Stimulated activated effector memory CD8-positive, alpha-beta T cell treated with anti-CD3 and anti-CD28 coated beads, Interleukin-12 subunit alpha, Interleukin-12 subunit beta, amount 100 ng/mL, for 72 hours (primary cell): ENCODE data around the gene PRDM9.
"Not testable (repeated sequence)": the region's sequence is repeated elsewhere in the genome, so short reads cannot be mapped to it uniquely, and the experiment has no call there.

Source experiments
- ATAC-seq: fragments of 150-1000 bp; cut with Tn5 transposase; 2 replicates; pipeline ENCODE4 v1.10.0; 2021
- DNase-seq, 2 donors: peaks; one replicate each; pipeline ENCODE4 v3.0.0; 2021 to 2022; ENCODE audit warnings: low spot score in 2 of 2
- H3K27ac Mint-ChIP-seq: one replicate; pipeline ENCODE4 v1.8.0; 2022; ENCODE audit warnings: mild to moderate bottlenecking, mixed read lengths
- H3K36me3 Mint-ChIP-seq: one replicate; pipeline ENCODE4 v1.8.0; 2022; ENCODE audit warnings: mild to moderate bottlenecking, mixed read lengths
- H3K4me1 Mint-ChIP-seq: one replicate; pipeline ENCODE4 v1.8.0; 2022; ENCODE audit warnings: mixed read lengths
- H3K4me3 Mint-ChIP-seq: one replicate; pipeline ENCODE4 v1.8.0; 2022; ENCODE audit warnings: mild to moderate bottlenecking, mixed read lengths
- H3K9me3 Mint-ChIP-seq: one replicate; pipeline ENCODE4 v1.8.0; 2022; ENCODE audit warnings: mixed read lengths

PRDM9 gene

GRCh38 chr5:23506329-23507236 is 826 bp upstream of the PRDM9 start:
- no peak for DNase-seq
- Mint-ChIP-seq H3K36me3 (no peaks in the 10 kb centered on the region), H3K4me3 (no peak overlapping the region), H3K4me1 (no peaks in the 10 kb centered on the region), H3K9me3 (peaks cover 16% of the 10 kb centered on the region), H3K27ac (no peak overlapping the region)
- ATAC-seq, result peak; percentile 51

- not testable (repeated sequence) for H3K27ac Mint-ChIP-seq, H3K4me1 Mint-ChIP-seq, H3K4me3 Mint-ChIP-seq, H3K36me3 Mint-ChIP-seq, ATAC-seq, DNase-seq
- peaks cover 22% of the 10 kb centered on the region for H3K9me3 Mint-ChIP-seq
These were observed 3.0 kb downstream of the PRDM9 start for GRCh38 chr5:23510434-23510833.

GRCh38 chr5:23522553-23522952 is 15.1 kb downstream of the PRDM9 start:
- no peak overlapping the region for H3K27ac Mint-ChIP-seq
- no peak for DNase-seq
- no peak overlapping the region for H3K4me3 Mint-ChIP-seq
- no peaks in the 10 kb centered on the region for H3K4me1 Mint-ChIP-seq
- peak; percentile 21 for ATAC-seq
- H3K9me3 Mint-ChIP-seq, result peaks cover 13% of the 10 kb centered on the region
- no peaks in the 10 kb centered on the region for H3K36me3 Mint-ChIP-seq

DNA sequence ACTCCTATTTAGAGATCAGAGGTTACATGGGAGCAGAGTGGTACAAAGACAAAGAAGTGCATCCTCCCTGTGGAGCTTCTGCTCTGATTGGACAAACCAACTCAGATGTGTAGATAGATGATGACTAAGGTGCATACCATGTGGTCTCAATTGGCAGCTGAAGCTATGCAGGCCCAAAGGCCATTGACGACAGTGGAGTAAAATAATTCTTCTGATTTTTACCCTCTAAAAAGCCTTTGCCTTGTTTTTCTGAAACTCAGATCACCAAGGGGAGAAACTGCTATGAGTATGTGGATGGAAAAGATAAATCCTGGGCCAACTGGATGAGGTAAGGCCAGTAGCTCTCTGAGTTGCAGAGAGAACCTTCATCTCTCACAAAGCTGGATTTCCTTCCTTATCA is 15.6 kb downstream of the PRDM9 start:
- ATAC-seq (no peak), DNase-seq (no peak)
- H3K4me1 Mint-ChIP-seq, result no peaks in the 10 kb centered on the region
- H3K36me3 Mint-ChIP-seq, result no peaks in the 10 kb centered on the region
- H3K4me3 Mint-ChIP-seq, result no peak overlapping the region
- no peak overlapping the region for H3K27ac Mint-ChIP-seq
- peaks cover 13% of the 10 kb centered on the region for H3K9me3 Mint-ChIP-seq

DNA sequence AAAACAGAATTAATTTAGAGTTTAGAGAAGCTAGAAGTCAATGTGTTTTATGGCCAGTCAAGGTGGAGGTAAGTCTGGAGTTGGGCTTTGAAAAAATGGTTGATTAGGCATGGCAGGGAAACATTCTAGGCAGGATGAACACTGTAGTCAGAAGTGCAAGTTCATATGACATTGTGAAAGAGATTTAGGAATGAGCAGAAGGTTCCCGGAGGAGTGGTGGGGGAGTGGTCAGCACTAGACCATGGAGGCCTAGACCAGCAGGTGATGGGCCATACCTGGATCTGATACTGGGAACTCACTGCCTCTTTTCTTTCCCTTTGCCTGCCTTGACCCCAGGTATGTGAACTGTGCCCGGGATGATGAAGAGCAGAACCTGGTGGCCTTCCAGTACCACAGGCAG is 16.6 kb downstream of the PRDM9 start:
- Mint-ChIP-seq H3K9me3 (peaks cover 20% of the 10 kb centered on the region), H3K27ac (no peak overlapping the region), H3K4me1 (no peaks in the 10 kb centered on the region), H3K4me3 (no peak overlapping the region), H3K36me3 (no peaks in the 10 kb centered on the region)
- DNase-seq, result no peak
- no peak for ATAC-seq

DNA sequence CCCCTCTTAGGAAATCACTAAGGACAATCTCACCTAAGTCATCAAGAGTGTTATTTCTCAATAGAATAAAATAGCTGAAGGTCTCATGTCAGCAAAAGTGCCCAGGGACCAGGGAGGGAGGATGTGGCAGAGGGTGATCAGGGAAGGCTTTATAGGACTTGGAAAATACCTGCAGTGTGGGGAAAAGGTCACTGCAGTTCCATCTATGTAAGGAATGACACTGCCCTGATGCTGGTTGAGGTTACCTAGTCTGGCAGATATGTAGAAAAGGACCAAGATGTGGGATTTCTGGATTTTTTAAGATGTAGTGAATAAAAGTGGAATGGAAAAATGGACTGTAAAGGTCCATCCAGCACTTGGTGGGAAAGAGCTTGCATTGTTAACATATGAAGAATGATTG is 18.3 kb downstream of the PRDM9 start:
- DNase-seq (no peak), ATAC-seq (no peak)
- Mint-ChIP-seq H3K36me3 (no peaks in the 10 kb centered on the region), H3K27ac (no peak overlapping the region), H3K4me1 (no peaks in the 10 kb centered on the region), H3K4me3 (no peak overlapping the region), H3K9me3 (peaks cover 16% of the 10 kb centered on the region)

GRCh38 chr5:23526616-23527015 is 19.2 kb downstream of the PRDM9 start:
- ATAC-seq, H3K4me3 Mint-ChIP-seq, H3K4me1 Mint-ChIP-seq, H3K27ac Mint-ChIP-seq, H3K36me3 Mint-ChIP-seq, DNase-seq: not testable (repeated sequence)
- peaks cover 18% of the 10 kb centered on the region for H3K9me3 Mint-ChIP-seq

GRCh38 chr5:23527216-23527920 is 20.0 kb downstream of the PRDM9 start:
- not testable (repeated sequence) for ATAC-seq, H3K27ac Mint-ChIP-seq, H3K36me3 Mint-ChIP-seq, DNase-seq, H3K4me1 Mint-ChIP-seq, H3K4me3 Mint-ChIP-seq
- peaks cover 14% of the 10 kb centered on the region for H3K9me3 Mint-ChIP-seq

DNA sequence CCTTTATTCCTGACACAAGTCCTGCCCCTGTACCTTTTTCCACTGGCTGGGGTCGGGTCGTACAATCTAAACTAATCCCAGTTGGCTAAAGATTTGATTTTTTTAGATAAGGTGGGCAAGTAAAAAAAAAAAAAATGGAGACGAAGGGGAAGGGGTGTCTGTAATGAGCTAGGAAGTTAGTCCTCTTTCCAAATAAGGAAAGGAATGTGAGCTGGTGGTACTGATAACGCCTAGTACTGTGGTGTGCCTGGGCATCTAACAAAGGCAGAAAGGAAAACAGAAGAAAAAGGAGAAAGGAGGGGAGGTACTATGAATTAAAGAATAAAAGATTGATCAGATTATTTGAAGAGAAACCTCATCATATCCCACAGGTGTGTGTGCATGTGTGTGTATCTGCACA is 21.3 kb downstream of the PRDM9 start:
- no peaks in the 10 kb centered on the region for H3K4me1 Mint-ChIP-seq
- no peak for DNase-seq
- ATAC-seq, result no peak

GRCh38 chr5:23530571-23530970 is 23.2 kb downstream of the PRDM9 start:
- Mint-ChIP-seq H3K4me3 (no peak overlapping the region), H3K9me3 (peaks cover 15% of the 10 kb centered on the region), H3K27ac (no peak overlapping the region), H3K36me3 (no peaks in the 10 kb centered on the region), H3K4me1 (no peaks in the 10 kb centered on the region)
- ATAC-seq, result no peak
- DNase-seq, result no peak

More for the DNA sequence above, 21.3 kb downstream of the PRDM9 start:
- H3K9me3 Mint-ChIP-seq, result peaks cover 18% of the 10 kb centered on the region
- no peak overlapping the region for H3K27ac Mint-ChIP-seq
- no peaks in the 10 kb centered on the region for H3K36me3 Mint-ChIP-seq
- H3K4me3 Mint-ChIP-seq, result no peak overlapping the region

DNA sequence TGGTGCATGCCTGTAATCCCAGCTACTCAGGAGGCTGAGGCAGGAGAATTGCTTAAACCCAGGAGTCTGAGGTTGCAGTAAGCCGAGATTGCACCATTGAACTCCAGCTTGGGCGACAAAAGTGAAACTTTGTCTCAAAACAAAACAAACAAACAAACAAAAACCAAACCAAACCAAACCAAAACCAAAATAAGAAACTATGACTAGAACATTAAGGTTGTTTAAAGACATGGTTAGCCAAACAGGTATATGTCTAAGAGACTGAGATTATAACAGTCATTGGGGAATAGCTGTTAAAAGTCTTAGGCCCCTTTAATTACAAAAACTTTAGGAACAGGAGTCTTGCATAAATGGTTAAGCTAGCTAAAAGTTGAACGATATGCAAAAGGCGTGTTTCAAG is 63.6 kb downstream of the PRDM9 start:
- ATAC-seq (no peak), DNase-seq (no peak)
- Mint-ChIP-seq H3K9me3 (peaks cover 13% of the 10 kb centered on the region), H3K36me3 (no peaks in the 10 kb centered on the region), H3K4me1 (no peaks in the 10 kb centered on the region), H3K4me3 (no peak overlapping the region), H3K27ac (no peak overlapping the region)
